ENCODE results near the gene SPINT2. TPM values are rescaled to one million over a fixed set of nuclear protein-coding genes. Genes with fewer than 3 reads are reported as not detected.

Gene SPINT2
- total and polyA plus RNA-seq, 2 of the 13 experiments (the other 11 are each of a cell fraction or from before 2014, with no cell fraction given): 0.31 to 0.77 TPM

- TF ChIP-seq ZFP36 (IDR thresholded peaks at IDR 0.05; ENCODE audit: borderline replicate concordance, low read depth, low read length, partially characterized antibody) (peak; percentile 62), ZNF558 (CRISPR knock-in tag; IDR thresholded peaks at IDR 0.05; ENCODE audit: borderline replicate concordance) (no peak)
- TF ChIP-seq, protein P1, sequence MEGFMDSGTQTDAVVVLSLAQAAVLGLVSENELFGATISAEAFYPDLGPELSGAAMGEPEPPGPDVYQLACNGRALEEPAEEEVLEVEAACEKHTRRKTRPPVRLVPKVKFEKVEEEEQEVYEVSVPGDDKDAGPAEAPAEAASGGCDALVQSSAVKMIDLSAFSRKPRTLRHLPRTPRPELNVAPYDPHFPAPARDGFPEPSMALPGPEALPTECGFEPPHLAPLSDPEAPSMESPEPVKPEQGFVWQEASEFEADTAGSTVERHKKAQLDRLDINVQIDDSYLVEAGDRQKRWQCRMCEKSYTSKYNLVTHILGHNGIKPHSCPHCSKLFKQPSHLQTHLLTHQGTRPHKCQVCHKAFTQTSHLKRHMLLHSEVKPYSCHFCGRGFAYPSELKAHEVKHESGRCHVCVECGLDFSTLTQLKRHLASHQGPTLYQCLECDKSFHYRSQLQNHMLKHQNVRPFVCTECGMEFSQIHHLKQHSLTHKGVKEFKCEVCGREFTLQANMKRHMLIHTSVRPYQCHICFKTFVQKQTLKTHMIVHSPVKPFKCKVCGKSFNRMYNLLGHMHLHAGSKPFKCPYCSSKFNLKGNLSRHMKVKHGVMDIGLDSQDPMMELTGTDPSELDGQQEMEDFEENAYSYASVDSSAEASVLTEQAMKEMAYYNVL (CRISPR knock-in tag; IDR thresholded peaks at IDR 0.05; ENCODE audit: borderline replicate concordance): 0 out of 2 replicates have a peak, but pooled peaks have one; percentile 14
- in situ Hi-C loops (cut with HindIII; ENCODE audit: extremely low pct_ligation_motif_present, low pct_unique_long_range_greater_than_20kb) (no loop called here), intact Hi-C loops (cut with micrococcal nuclease; ENCODE audit: unreplicated experiment) (loop anchor here (5.0 kb wide), 1 partner anchor 72 kb away; no protein-coding TSS in a partner anchor)
- no peaks in the 10 kb centered on the region for H3K36me3 ChIP-seq (replicated peaks in 1 of 2; ENCODE audit: control insufficient read depth in 1 of 2, insufficient read depth in 2 of 2, low read length in 2 of 2)
- no peaks in the 10 kb centered on the region for H3K79me2 ChIP-seq (ENCODE audit: insufficient read depth, low read length)
- H3K27ac ChIP-seq (ENCODE audit: extremely low read length, insufficient read depth, low read length): no peak overlapping the region
- peaks cover 4 to 20% of the 10 kb centered on the region in 2 experiments; a peak in 3 of 5 replicates for H3K27me3 ChIP-seq (ENCODE audit: control insufficient read depth in 1 of 2, insufficient read depth in 2 of 2, low read length in 2 of 2)
- H2AFZ ChIP-seq (ENCODE audit: low read length): no peak overlapping the region
- H3K4me2 ChIP-seq (ENCODE audit: low read depth, low read length): peak overlapping the region; percentile 60; the same call in 1 of the 2 replicates
- no TSS peak for BruUV-seq (replicated peaks)
- no peak for ATAC-seq
- DNase-seq (ENCODE audit: low spot score): no peak
- H3K4me1 ChIP-seq (ENCODE audit: insufficient read depth, low read length): peaks cover 43% of the 10 kb centered on the region
- no peak overlapping the region for H3K9ac ChIP-seq (ENCODE audit: insufficient read depth, low read depth, low read length)
- H3K9me3 ChIP-seq (ENCODE audit: low read length): no peaks in the 10 kb centered on the region
- ChIA-PET POLR2A (interaction anchor here (1.1 to 1.2 kb wide), 2 partner anchors 15 to 124 kb away, joined by 3 read pairs; partner anchors contain the start of gene PSMD8), CTCF (ENCODE audit: low intra/inter-chr PET ratio, low total read pairs) (no interaction called here)
- no peak overlapping the region for H3K4me3 ChIP-seq (replicated peaks in 1 of 3; ENCODE audit: insufficient read depth in 1 of 3, low read depth in 2 of 3, low read length in 3 of 3)
- no peak for FAIRE-seq
- H4K20me1 ChIP-seq (ENCODE audit: insufficient read depth, low read length): no peaks in the 10 kb centered on the region
Measured at GRCh38 chr19:38250428-38250820, 13.9 kb upstream of the SPINT2 start.

GRCh38 chr19:38250821-38251563 lies 13.4 kb upstream of the SPINT2 start:
- ChIA-PET CTCF (ENCODE audit: low intra/inter-chr PET ratio, low total read pairs) (no interaction called here), POLR2A (interaction anchor here (1.1 to 1.2 kb wide), 3 partner anchors 14 to 123 kb away, joined by 3 to 4 read pairs (median 3); partner anchors contain the start of gene PSMD8)
- no peak overlapping the region for H3K27ac ChIP-seq (ENCODE audit: extremely low read length, insufficient read depth, low read length)
- BruUV-seq (replicated peaks): no TSS peak
- H3K36me3 ChIP-seq (replicated peaks in 1 of 2; ENCODE audit: control insufficient read depth in 1 of 2, insufficient read depth in 2 of 2, low read length in 2 of 2): no peaks in the 10 kb centered on the region
- peak overlapping the region; percentile 60 for H3K4me2 ChIP-seq (ENCODE audit: low read depth, low read length)
- peak; percentile 82 for DNase-seq (ENCODE audit: low spot score)
- peaks cover 4 to 20% of the 10 kb centered on the region in 2 experiments; a peak in 3 of 5 replicates for H3K27me3 ChIP-seq (ENCODE audit: control insufficient read depth in 1 of 2, insufficient read depth in 2 of 2, low read length in 2 of 2)
- peak; percentile 70 for ATAC-seq
- in situ Hi-C loops (cut with HindIII; ENCODE audit: extremely low pct_ligation_motif_present, low pct_unique_long_range_greater_than_20kb): no loop called here
- 0 out of 2 replicates have a peak overlapping the region, but pooled peaks have one; percentile 1 for H3K9ac ChIP-seq (ENCODE audit: insufficient read depth, low read depth, low read length)
- H3K4me1 ChIP-seq (ENCODE audit: insufficient read depth, low read length): peaks cover 43% of the 10 kb centered on the region
- intact Hi-C loops (cut with micrococcal nuclease; ENCODE audit: unreplicated experiment): loop anchor here (5.0 kb wide), 1 partner anchor 71 kb away; no protein-coding TSS in a partner anchor
- no peaks in the 10 kb centered on the region for H4K20me1 ChIP-seq (ENCODE audit: insufficient read depth, low read length)
- no peak overlapping the region for H2AFZ ChIP-seq (ENCODE audit: low read length)
- WGBS (ENCODE audit: low lambda C conversion rate): 2% methylated on average over 13 of the region's 18 CpGs
- peak; percentile 88 for FAIRE-seq
- no peaks in the 10 kb centered on the region for H3K9me3 ChIP-seq (ENCODE audit: low read length)
- H3K79me2 ChIP-seq (ENCODE audit: insufficient read depth, low read length): no peaks in the 10 kb centered on the region
- peak overlapping the region in 1 of 3 experiments; percentile 51; a peak in 1 of 6 replicates for H3K4me3 ChIP-seq (replicated peaks in 1 of 3; ENCODE audit: insufficient read depth in 1 of 3, low read depth in 2 of 3, low read length in 3 of 3)
- no peak for TF ChIP-seq ATF7 (IDR thresholded peaks at IDR 0.05)
- no peak for TF ChIP-seq ATF7 (CRISPR knock-in tag; IDR thresholded peaks at IDR 0.05)
- TF ChIP-seq TCF7 (IDR thresholded peaks at IDR 0.05; ENCODE audit: low read depth): peak; percentile 91
- TF ChIP-seq, protein P2, sequence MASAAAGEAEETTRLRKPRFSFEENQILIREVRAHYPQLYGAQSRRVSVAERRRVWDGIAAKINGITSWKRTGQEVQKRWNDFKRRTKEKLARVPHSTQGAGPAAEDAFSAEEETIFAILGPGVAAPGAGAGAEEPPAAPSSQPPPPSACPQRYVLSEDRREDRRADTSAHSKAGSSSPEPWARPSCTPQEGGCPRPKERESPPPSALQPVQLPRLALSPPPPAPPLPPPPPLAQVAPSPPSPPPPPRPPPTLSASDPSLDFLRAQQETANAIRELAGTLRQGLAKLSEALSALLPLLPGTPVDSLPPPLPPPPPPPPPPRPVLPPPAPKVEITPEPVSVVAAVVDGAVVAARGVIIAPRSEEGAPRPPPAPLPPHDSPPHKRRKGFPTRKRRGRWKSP (CRISPR knock-in tag; IDR thresholded peaks at IDR 0.05): no peak
- TF ChIP-seq HHEX (CRISPR knock-in tag; IDR thresholded peaks at IDR 0.05): peak; percentile 98
- TF ChIP-seq RAD21 (CRISPR knock-in tag; IDR thresholded peaks at IDR 0.05): no peak
- TF ChIP-seq ZNF121 (CRISPR knock-in tag; IDR thresholded peaks at IDR 0.05): 0 out of 2 replicates have a peak, but pooled peaks have one; percentile 48
- peak; percentile 20; the same call in 1 of the 2 replicates for TF ChIP-seq TFE3 (CRISPR knock-in tag; IDR thresholded peaks at IDR 0.05)
